ENCODE results near the gene NELFE. TPM values are rescaled to one million over a fixed set of nuclear protein-coding genes. Genes with fewer than 3 reads are reported as not detected.
"Not testable (repeated sequence)": the region's sequence is repeated elsewhere in the genome, so short reads cannot be mapped to it uniquely, and the experiment has no call there.

NELFE gene
- polyA plus RNA-seq (2011; rRNA removed) (69.6 and 70.5 TPM in 2 replicates), polyA minus RNA-seq (2011; rRNA and poly(A)+ RNA removed) (27.7 and 30.9 TPM in 2 replicates)

- ChIA-PET CTCF (interaction anchor here (0.5 to 1.3 kb wide), 6 partner anchors 13 to 160 kb away, joined by 3 to 6 read pairs (median 3); partner anchors contain the start of gene DXO), POLR2A (no interaction called here)
- Histone ChIP-seq H3K4me3 (ENCODE audit: low read depth, low read length) (peak within 1 kb of the TSS; percentile 90), H3K36me3 (ENCODE audit: control insufficient read depth, insufficient read depth, low read length) (peaks cover 32% of the 10 kb centered on the region), H3K27me3 (ENCODE audit: control insufficient read depth, insufficient read depth, low read length) (no peaks in the 10 kb centered on the region)
- peak; percentile 93 for DNase-seq (ENCODE audit: low read depth)
- TF ChIP-seq, protein P1, sequence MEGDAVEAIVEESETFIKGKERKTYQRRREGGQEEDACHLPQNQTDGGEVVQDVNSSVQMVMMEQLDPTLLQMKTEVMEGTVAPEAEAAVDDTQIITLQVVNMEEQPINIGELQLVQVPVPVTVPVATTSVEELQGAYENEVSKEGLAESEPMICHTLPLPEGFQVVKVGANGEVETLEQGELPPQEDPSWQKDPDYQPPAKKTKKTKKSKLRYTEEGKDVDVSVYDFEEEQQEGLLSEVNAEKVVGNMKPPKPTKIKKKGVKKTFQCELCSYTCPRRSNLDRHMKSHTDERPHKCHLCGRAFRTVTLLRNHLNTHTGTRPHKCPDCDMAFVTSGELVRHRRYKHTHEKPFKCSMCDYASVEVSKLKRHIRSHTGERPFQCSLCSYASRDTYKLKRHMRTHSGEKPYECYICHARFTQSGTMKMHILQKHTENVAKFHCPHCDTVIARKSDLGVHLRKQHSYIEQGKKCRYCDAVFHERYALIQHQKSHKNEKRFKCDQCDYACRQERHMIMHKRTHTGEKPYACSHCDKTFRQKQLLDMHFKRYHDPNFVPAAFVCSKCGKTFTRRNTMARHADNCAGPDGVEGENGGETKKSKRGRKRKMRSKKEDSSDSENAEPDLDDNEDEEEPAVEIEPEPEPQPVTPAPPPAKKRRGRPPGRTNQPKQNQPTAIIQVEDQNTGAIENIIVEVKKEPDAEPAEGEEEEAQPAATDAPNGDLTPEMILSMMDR (IDR thresholded peaks at IDR 0.05; ENCODE audit: insufficient read depth, low read depth, low read length) = no peak
Observed at GRCh38 chr6:31958741-31959739, at the start of gene NELFE, which contains the start of gene SKIC2. NELFE (minus strand) TSS chr6:31958971; CDS start chr6:31958446, 525 bp downstream. SKIC2 (plus strand) TSS chr6:31959175; CDS start chr6:31959193, 18 bp downstream.

- DNase-seq (ENCODE audit: low read depth); POLR2A ChIA-PET: not testable (repeated sequence)
Observed at GRCh38 chr6:32008037-32008436, 49.3 kb upstream of the NELFE start.

DNA sequence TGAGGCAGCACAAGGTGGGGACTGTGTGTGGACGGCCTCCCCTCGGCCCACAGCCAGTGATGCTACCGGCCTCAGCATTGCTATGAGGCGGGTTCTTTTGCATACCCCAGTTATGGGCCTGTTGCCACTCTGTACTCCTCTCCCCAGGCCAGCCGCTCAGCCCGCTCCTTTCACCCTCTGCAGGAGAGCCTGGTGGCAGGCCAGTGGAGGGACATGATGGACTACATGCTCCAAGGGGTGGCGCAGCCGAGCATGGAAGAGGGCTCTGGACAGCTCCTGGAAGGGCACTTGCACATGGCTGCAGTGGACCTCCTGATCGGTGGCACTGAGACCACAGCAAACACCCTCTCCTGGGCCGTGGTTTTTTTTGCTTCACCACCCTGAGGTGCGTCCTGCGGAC is 48.3 kb upstream of the NELFE start:
- DNase-seq (ENCODE audit: low read depth); POLR2A ChIA-PET; H3K4me3 ChIP-seq (ENCODE audit: low read depth, low read length); H3K36me3 ChIP-seq (ENCODE audit: control insufficient read depth, insufficient read depth, low read length); H3K27me3 ChIP-seq (ENCODE audit: control insufficient read depth, insufficient read depth, low read length); CTCF ChIA-PET: not testable (repeated sequence)

More at GRCh38 chr6:32008037-32008436, 49.3 kb upstream of the NELFE start:
- H3K36me3 ChIP-seq (ENCODE audit: control insufficient read depth, insufficient read depth, low read length); CTCF ChIA-PET; H3K4me3 ChIP-seq (ENCODE audit: low read depth, low read length); H3K27me3 ChIP-seq (ENCODE audit: control insufficient read depth, insufficient read depth, low read length): not testable (repeated sequence)

DNA sequence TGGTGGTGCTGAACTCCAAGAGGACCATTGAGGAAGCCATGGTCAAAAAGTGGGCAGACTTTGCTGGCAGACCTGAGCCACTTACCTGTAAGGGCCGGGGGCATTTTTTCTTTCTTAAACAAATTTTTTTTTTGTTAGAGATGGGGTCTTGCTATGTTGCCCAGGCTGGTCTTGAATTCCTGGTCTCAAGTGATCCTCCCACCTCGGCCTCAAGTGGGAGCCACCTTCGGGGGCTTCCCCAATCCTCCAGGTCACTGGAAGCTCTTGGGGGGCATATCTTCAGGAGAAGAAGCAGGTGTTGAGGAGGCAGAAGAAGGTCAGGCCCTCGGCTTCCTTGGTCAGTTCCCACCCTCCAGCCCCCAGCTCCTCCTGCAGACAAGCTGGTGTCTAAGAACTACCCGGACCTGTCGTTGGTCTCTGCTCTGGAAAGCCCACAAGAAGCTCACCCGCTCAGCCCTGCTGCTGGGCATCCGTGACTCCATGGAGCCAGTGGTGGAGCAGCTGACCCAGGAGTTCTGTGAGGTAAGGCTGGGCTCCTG is 47.3 kb upstream of the NELFE start:
- H3K4me3 ChIP-seq (ENCODE audit: low read depth, low read length); DNase-seq (ENCODE audit: low read depth); CTCF ChIA-PET; POLR2A ChIA-PET; H3K27me3 ChIP-seq (ENCODE audit: control insufficient read depth, insufficient read depth, low read length); H3K36me3 ChIP-seq (ENCODE audit: control insufficient read depth, insufficient read depth, low read length): not testable (repeated sequence)

GRCh38 chr6:32005538-32005880 is 46.7 kb upstream of the NELFE start:
- H3K4me3 ChIP-seq (ENCODE audit: low read depth, low read length); DNase-seq (ENCODE audit: low read depth); POLR2A ChIA-PET; H3K36me3 ChIP-seq (ENCODE audit: control insufficient read depth, insufficient read depth, low read length); H3K27me3 ChIP-seq (ENCODE audit: control insufficient read depth, insufficient read depth, low read length); CTCF ChIA-PET: not testable (repeated sequence)

GRCh38 chr6:32004864-32005537 is 46.2 kb upstream of the NELFE start:
- POLR2A ChIA-PET; H3K36me3 ChIP-seq (ENCODE audit: control insufficient read depth, insufficient read depth, low read length); H3K27me3 ChIP-seq (ENCODE audit: control insufficient read depth, insufficient read depth, low read length); H3K4me3 ChIP-seq (ENCODE audit: low read depth, low read length); CTCF ChIA-PET; DNase-seq (ENCODE audit: low read depth): not testable (repeated sequence)

GRCh38 chr6:32004393-32004792 is 45.6 kb upstream of the NELFE start:
- CTCF ChIA-PET; H3K4me3 ChIP-seq (ENCODE audit: low read depth, low read length); POLR2A ChIA-PET: not testable (repeated sequence)

GRCh38 chr6:32003301-32003700 is 44.5 kb upstream of the NELFE start:
- H3K36me3 ChIP-seq (ENCODE audit: control insufficient read depth, insufficient read depth, low read length); POLR2A ChIA-PET; DNase-seq (ENCODE audit: low read depth); CTCF ChIA-PET; H3K4me3 ChIP-seq (ENCODE audit: low read depth, low read length); H3K27me3 ChIP-seq (ENCODE audit: control insufficient read depth, insufficient read depth, low read length): not testable (repeated sequence)

More at GRCh38 chr6:32004393-32004792, 45.6 kb upstream of the NELFE start:
- H3K27me3 ChIP-seq (ENCODE audit: control insufficient read depth, insufficient read depth, low read length); DNase-seq (ENCODE audit: low read depth); H3K36me3 ChIP-seq (ENCODE audit: control insufficient read depth, insufficient read depth, low read length): not testable (repeated sequence)

DNA sequence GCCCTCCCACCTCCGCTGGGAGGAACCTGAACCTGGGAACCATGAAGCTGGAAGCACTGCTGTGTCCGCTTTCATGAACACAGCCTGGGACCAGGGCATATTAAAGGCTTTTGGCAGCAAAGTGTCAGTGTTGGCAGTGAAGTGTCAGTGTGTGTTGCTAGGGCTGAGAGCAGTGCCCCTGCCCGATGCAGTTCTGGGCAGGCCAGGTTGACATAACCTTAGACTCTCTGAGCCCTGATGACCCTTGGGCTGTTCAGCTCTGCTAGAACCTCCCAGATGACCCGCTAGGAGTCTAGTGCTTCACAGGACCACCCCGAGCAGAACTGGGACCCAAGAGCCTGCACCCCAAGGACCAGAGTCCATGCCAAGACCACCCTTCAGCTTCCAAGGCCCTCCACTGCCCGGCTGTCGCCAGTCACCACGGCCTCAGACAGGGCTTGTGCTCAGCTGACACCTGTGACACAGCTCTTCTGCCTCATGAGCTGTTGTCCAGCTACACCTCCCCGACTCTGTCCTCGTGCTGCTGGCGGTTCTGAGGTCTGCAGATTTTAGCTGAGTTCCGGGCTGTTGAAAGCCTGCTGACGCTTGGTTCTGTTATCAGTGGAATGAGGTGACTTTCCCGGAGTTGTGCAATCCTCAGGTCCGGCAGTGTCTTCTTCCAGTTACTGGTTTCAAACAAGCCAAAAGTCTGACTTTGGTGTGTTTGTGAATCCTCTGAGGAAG is 43.9 kb upstream of the NELFE start:
- POLR2A ChIA-PET; DNase-seq (ENCODE audit: low read depth); H3K36me3 ChIP-seq (ENCODE audit: control insufficient read depth, insufficient read depth, low read length); CTCF ChIA-PET; H3K4me3 ChIP-seq (ENCODE audit: low read depth, low read length); H3K27me3 ChIP-seq (ENCODE audit: control insufficient read depth, insufficient read depth, low read length): not testable (repeated sequence)

- DNase-seq (ENCODE audit: low read depth); POLR2A ChIA-PET; CTCF ChIA-PET; H3K27me3 ChIP-seq (ENCODE audit: control insufficient read depth, insufficient read depth, low read length); H3K4me3 ChIP-seq (ENCODE audit: low read depth, low read length); H3K36me3 ChIP-seq (ENCODE audit: control insufficient read depth, insufficient read depth, low read length): not testable (repeated sequence)
Observed at GRCh38 chr6:31996385-31996784, 37.6 kb upstream of the NELFE start.

GRCh38 chr6:31994421-31994820 is 35.6 kb upstream of the NELFE start:
- H3K36me3 ChIP-seq (ENCODE audit: control insufficient read depth, insufficient read depth, low read length); CTCF ChIA-PET; POLR2A ChIA-PET; H3K27me3 ChIP-seq (ENCODE audit: control insufficient read depth, insufficient read depth, low read length); DNase-seq (ENCODE audit: low read depth); H3K4me3 ChIP-seq (ENCODE audit: low read depth, low read length): not testable (repeated sequence)
